ENCODE results near the gene SLC38A3.
A peak's percentile ranks its signal among the peaks of the same experiment; 100 is the strongest.

The SLC38A3 gene

GRCh38 chr3:50237133-50237651 is 32.1 kb downstream of the SLC38A3 start:
- H3K36me3 ChIP-seq (replicated peaks in 1 of 2; ENCODE audit: control insufficient read depth in 2 of 2, insufficient read depth in 2 of 2, low read length in 2 of 2) = peaks cover 3 to 25% of the 10 kb centered on the region in 2 donors
- peak overlapping the region; percentile 97 for H3K9ac ChIP-seq (ENCODE audit: low read depth, low read length, poor library complexity)
- H2BK120ac ChIP-seq (ENCODE audit: low read depth, low read length) = peak overlapping the region; percentile 2
- no peaks in the 10 kb centered on the region for H3K9me3 ChIP-seq (replicated peaks in 1 of 2; ENCODE audit: control insufficient read depth in 2 of 2, insufficient read depth in 1 of 2, low read depth in 1 of 2, low read length in 2 of 2)
- H2BK5ac ChIP-seq (ENCODE audit: low read length) = peak overlapping the region; percentile 62
- H2AFZ ChIP-seq (ENCODE audit: low read length) = no peak overlapping the region
- peak overlapping the region; percentile 82 for H2AK5ac ChIP-seq (ENCODE audit: low read depth, low read length)
- peak overlapping the region; percentile 89 for H3K4me2 ChIP-seq (ENCODE audit: insufficient read depth, low read length, poor library complexity, severe bottlenecking)
- peak overlapping the region; percentile 13 for H3K18ac ChIP-seq (ENCODE audit: low read length)
- peak overlapping the region; percentile 58 for H4K91ac ChIP-seq (ENCODE audit: low read depth, low read length, poor library complexity)
- H3K4ac ChIP-seq (ENCODE audit: low read length) = no peak overlapping the region
- no peak overlapping the region for H3K23ac ChIP-seq (ENCODE audit: low read depth, low read length, poor library complexity)
- no peaks in the 10 kb centered on the region for H3K27me3 ChIP-seq (ENCODE audit: control insufficient read depth in 3 of 3, insufficient read depth in 3 of 3, low read depth in 1 of 3, low read length in 3 of 3)
- H2BK15ac ChIP-seq (ENCODE audit: low read length) = no peak overlapping the region
- peaks cover 5% of the 10 kb centered on the region for H3K79me1 ChIP-seq (ENCODE audit: low read depth, low read length)
- peaks cover 50 to 54% of the 10 kb centered on the region in 2 donors for H3K4me1 ChIP-seq (ENCODE audit: control insufficient read depth in 2 of 2, insufficient read depth in 1 of 2, low read depth in 1 of 2, low read length in 2 of 2)
- no CpG with 5 or more reads among the region's 7 CpGs for WGBS, 2 donors (ENCODE audit: extremely low coverage in 2 of 2, insufficient read length in 2 of 2, insufficient replicate concordance in 1 of 2)
- peak overlapping the region; percentile 90 to 94 for H3K4me3 ChIP-seq (ENCODE audit: low read length in 2 of 2)
- H3K14ac ChIP-seq (ENCODE audit: low read length) = peak overlapping the region; percentile 9
- no peak overlapping the region for H2BK12ac ChIP-seq (ENCODE audit: low read length)
- H4K8ac ChIP-seq (ENCODE audit: low read depth, low read length) = no peak overlapping the region
- H3K27ac ChIP-seq (replicated peaks; ENCODE audit: low read length) = peak overlapping the region; percentile 55
- DNase-seq (ENCODE audit: low spot score) = no peak

GRCh38 chr3:50237754-50238548 is 32.9 kb downstream of the SLC38A3 start:
- H3K4me2 ChIP-seq (ENCODE audit: insufficient read depth, low read length, poor library complexity, severe bottlenecking) = peak overlapping the region; percentile 89
- H4K8ac ChIP-seq (ENCODE audit: low read depth, low read length) = no peak overlapping the region
- peak overlapping the region; percentile 55 for H3K27ac ChIP-seq (replicated peaks; ENCODE audit: low read length)
- H3K18ac ChIP-seq (ENCODE audit: low read length) = peak overlapping the region; percentile 13
- H2BK12ac ChIP-seq (ENCODE audit: low read length) = no peak overlapping the region
- H2BK5ac ChIP-seq (ENCODE audit: low read length) = peak overlapping the region; percentile 62
- peak overlapping the region; percentile 90 to 94 for H3K4me3 ChIP-seq (ENCODE audit: low read length in 2 of 2)
- H3K23ac ChIP-seq (ENCODE audit: low read depth, low read length, poor library complexity) = peak overlapping the region; percentile 37
- H3K14ac ChIP-seq (ENCODE audit: low read length) = peak overlapping the region; percentile 83
- DNase-seq (ENCODE audit: low spot score) = no peak
- H3K36me3 ChIP-seq (replicated peaks in 1 of 2; ENCODE audit: control insufficient read depth in 2 of 2, insufficient read depth in 2 of 2, low read length in 2 of 2) = peaks cover 3 to 33% of the 10 kb centered on the region in 2 donors
- peak overlapping the region; percentile 18 for H3K4ac ChIP-seq (ENCODE audit: low read length)
- no CpG with 5 or more reads among the region's 31 CpGs for WGBS, 2 donors (ENCODE audit: extremely low coverage in 2 of 2, insufficient read length in 2 of 2, insufficient replicate concordance in 1 of 2)
- peak overlapping the region; percentile 51 for H2BK15ac ChIP-seq (ENCODE audit: low read length)
- H3K9me3 ChIP-seq (replicated peaks in 1 of 2; ENCODE audit: control insufficient read depth in 2 of 2, insufficient read depth in 1 of 2, low read depth in 1 of 2, low read length in 2 of 2) = no peaks in the 10 kb centered on the region
- peaks cover 53 to 57% of the 10 kb centered on the region in 2 donors for H3K4me1 ChIP-seq (ENCODE audit: control insufficient read depth in 2 of 2, insufficient read depth in 1 of 2, low read depth in 1 of 2, low read length in 2 of 2)
- no peaks in the 10 kb centered on the region for H3K27me3 ChIP-seq (ENCODE audit: control insufficient read depth in 3 of 3, insufficient read depth in 3 of 3, low read depth in 1 of 3, low read length in 3 of 3)
- H2BK120ac ChIP-seq (ENCODE audit: low read depth, low read length) = peak overlapping the region; percentile 2
- H4K91ac ChIP-seq (ENCODE audit: low read depth, low read length, poor library complexity) = peak overlapping the region; percentile 58
- H2AFZ ChIP-seq (ENCODE audit: low read length) = no peak overlapping the region
- H3K79me1 ChIP-seq (ENCODE audit: low read depth, low read length) = peaks cover 8% of the 10 kb centered on the region
- H2AK5ac ChIP-seq (ENCODE audit: low read depth, low read length) = peak overlapping the region; percentile 73
- peak overlapping the region; percentile 88 for H3K9ac ChIP-seq (ENCODE audit: low read depth, low read length, poor library complexity)

GRCh38 chr3:50238549-50239026 is 33.5 kb downstream of the SLC38A3 start:
- Histone ChIP-seq H3K9me3 (replicated peaks in 1 of 2; ENCODE audit: control insufficient read depth in 2 of 2, insufficient read depth in 1 of 2, low read depth in 1 of 2, low read length in 2 of 2) (no peaks in the 10 kb centered on the region), H2BK12ac (ENCODE audit: low read length) (peak overlapping the region; percentile 14), H4K91ac (ENCODE audit: low read depth, low read length, poor library complexity) (peak overlapping the region; percentile 74), H3K4ac (ENCODE audit: low read length) (no peak overlapping the region), H2BK5ac (ENCODE audit: low read length) (no peak overlapping the region), H3K36me3 (replicated peaks in 1 of 2; ENCODE audit: control insufficient read depth in 2 of 2, insufficient read depth in 2 of 2, low read length in 2 of 2) (peaks cover 4 to 39% of the 10 kb centered on the region in 2 donors), H3K4me3 (ENCODE audit: low read length in 2 of 2) (peak overlapping the region; percentile 90 to 94), H3K79me1 (ENCODE audit: low read depth, low read length) (peaks cover 11% of the 10 kb centered on the region), H3K23ac (ENCODE audit: low read depth, low read length, poor library complexity) (no peak overlapping the region), H3K9ac (ENCODE audit: low read depth, low read length, poor library complexity) (peak overlapping the region; percentile 88), H2BK15ac (ENCODE audit: low read length) (no peak overlapping the region), H3K27ac (replicated peaks; ENCODE audit: low read length) (peak overlapping the region; percentile 75), H2AFZ (ENCODE audit: low read length) (no peak overlapping the region), H2AK5ac (ENCODE audit: low read depth, low read length) (peak overlapping the region; percentile 59), H3K18ac (ENCODE audit: low read length) (peak overlapping the region; percentile 5), H2BK120ac (ENCODE audit: low read depth, low read length) (no peak overlapping the region), H4K8ac (ENCODE audit: low read depth, low read length) (no peak overlapping the region), H3K27me3 (ENCODE audit: control insufficient read depth in 3 of 3, insufficient read depth in 3 of 3, low read depth in 1 of 3, low read length in 3 of 3) (no peaks in the 10 kb centered on the region), H3K4me1 (ENCODE audit: control insufficient read depth in 2 of 2, insufficient read depth in 1 of 2, low read depth in 1 of 2, low read length in 2 of 2) (peaks cover 48 to 56% of the 10 kb centered on the region in 2 donors), H3K4me2 (ENCODE audit: insufficient read depth, low read length, poor library complexity, severe bottlenecking) (peak overlapping the region; percentile 89), H3K14ac (ENCODE audit: low read length) (peak overlapping the region; percentile 10)
- no peak for DNase-seq (ENCODE audit: low spot score)
- WGBS, 2 donors (ENCODE audit: extremely low coverage in 2 of 2, insufficient read length in 2 of 2, insufficient replicate concordance in 1 of 2) = no CpG with 5 or more reads among the region's 7 CpGs

- no peak overlapping the region for H3K4me3 ChIP-seq (ENCODE audit: low read length in 2 of 2)
- H3K18ac ChIP-seq (ENCODE audit: low read length) = peak overlapping the region; percentile 50
- peaks cover 12% of the 10 kb centered on the region for H3K79me1 ChIP-seq (ENCODE audit: low read depth, low read length)
- no peak overlapping the region for H3K14ac ChIP-seq (ENCODE audit: low read length)
- H3K9me3 ChIP-seq (replicated peaks in 1 of 2; ENCODE audit: control insufficient read depth in 2 of 2, insufficient read depth in 1 of 2, low read depth in 1 of 2, low read length in 2 of 2) = no peaks in the 10 kb centered on the region
- peak overlapping the region; percentile 38 for H3K4me2 ChIP-seq (ENCODE audit: insufficient read depth, low read length, poor library complexity, severe bottlenecking)
- H2BK12ac ChIP-seq (ENCODE audit: low read length) = no peak overlapping the region
- H3K23ac ChIP-seq (ENCODE audit: low read depth, low read length, poor library complexity) = no peak overlapping the region
- H3K27ac ChIP-seq (replicated peaks; ENCODE audit: low read length) = peak overlapping the region; percentile 75
- no peak overlapping the region for H2BK120ac ChIP-seq (ENCODE audit: low read depth, low read length)
- H3K27me3 ChIP-seq (ENCODE audit: control insufficient read depth in 3 of 3, insufficient read depth in 3 of 3, low read depth in 1 of 3, low read length in 3 of 3) = no peaks in the 10 kb centered on the region
- DNase-seq (ENCODE audit: low spot score) = no peak
- H4K8ac ChIP-seq (ENCODE audit: low read depth, low read length) = no peak overlapping the region
- peaks cover 5 to 47% of the 10 kb centered on the region in 2 donors for H3K36me3 ChIP-seq (replicated peaks in 1 of 2; ENCODE audit: control insufficient read depth in 2 of 2, insufficient read depth in 2 of 2, low read length in 2 of 2)
- peaks cover 46 to 60% of the 10 kb centered on the region in 2 donors for H3K4me1 ChIP-seq (ENCODE audit: control insufficient read depth in 2 of 2, insufficient read depth in 1 of 2, low read depth in 1 of 2, low read length in 2 of 2)
- H3K4ac ChIP-seq (ENCODE audit: low read length) = no peak overlapping the region
- H4K91ac ChIP-seq (ENCODE audit: low read depth, low read length, poor library complexity) = no peak overlapping the region
- no peak overlapping the region for H2BK15ac ChIP-seq (ENCODE audit: low read length)
- no CpG with 5 or more reads among the region's 4 CpGs for whole genome bisulfite sequencing, 2 donors (ENCODE audit: extremely low coverage in 2 of 2, insufficient read length in 2 of 2, insufficient replicate concordance in 1 of 2)
- H2AK5ac ChIP-seq (ENCODE audit: low read depth, low read length) = no peak overlapping the region
- H2BK5ac ChIP-seq (ENCODE audit: low read length) = no peak overlapping the region
- no peak overlapping the region for H2AFZ ChIP-seq (ENCODE audit: low read length)
- H3K9ac ChIP-seq (ENCODE audit: low read depth, low read length, poor library complexity) = no peak overlapping the region
Measured at GRCh38 chr3:50239649-50240048, 34.6 kb downstream of the SLC38A3 start.
